GM19395 (cell line): ENCODE measurements around the gene RIN3.

Source experiments
- ATAC-seq: cut with Tn5 transposase; IDR thresholded peaks from one replicate; pipeline ENCODE4 v1.9.1; 2021; ENCODE audit warnings: mild to moderate bottlenecking, moderate library complexity; ENCODE audit not compliant: unreplicated experiment

Gene RIN3

GRCh38 chr14:92553438-92553837, 39.9 kb downstream of the RIN3 start:
- ATAC-seq, result no peak

- no peak for ATAC-seq
Observed at GRCh38 chr14:92555465-92556111, 42.0 kb downstream of the RIN3 start.

GRCh38 chr14:92556255-92556741, 42.7 kb downstream of the RIN3 start:
- ATAC-seq, result no peak

GRCh38 chr14:92556863-92557543, 43.4 kb downstream of the RIN3 start:
- ATAC-seq, result no peak

- no peak for ATAC-seq
Observed at GRCh38 chr14:92557544-92557912, 43.9 kb downstream of the RIN3 start.

- no peak for ATAC-seq
Observed at GRCh38 chr14:92558319-92558718, 44.7 kb downstream of the RIN3 start.

GRCh38 chr14:92559486-92559885, 45.9 kb downstream of the RIN3 start:
- ATAC-seq, result no peak

- ATAC-seq, result no peak
Observed at GRCh38 chr14:92560106-92560865, 46.7 kb downstream of the RIN3 start.

- ATAC-seq, result no peak
Observed at GRCh38 chr14:92561906-92562479, 48.4 kb downstream of the RIN3 start.

GRCh38 chr14:92563359-92563758, 49.8 kb downstream of the RIN3 start:
- peak; percentile 94 for ATAC-seq

- ATAC-seq, result no peak
Observed at GRCh38 chr14:92563765-92564285, 50.2 kb downstream of the RIN3 start.

- ATAC-seq, result no peak
Observed at GRCh38 chr14:92564344-92565039, 50.9 kb downstream of the RIN3 start.

- ATAC-seq, result no peak
Observed at GRCh38 chr14:92565040-92565717, 51.6 kb downstream of the RIN3 start.

- ATAC-seq, result no peak
Observed at GRCh38 chr14:92565718-92566115, 52.1 kb downstream of the RIN3 start.

GRCh38 chr14:92567173-92567725, 53.7 kb downstream of the RIN3 start:
- ATAC-seq, result no peak

- peak; percentile 87 for ATAC-seq
Observed at GRCh38 chr14:92568621-92569479, 55.3 kb downstream of the RIN3 start.

- ATAC-seq, result no peak
Observed at GRCh38 chr14:92570674-92571262, 57.2 kb downstream of the RIN3 start.

- ATAC-seq, result no peak
Observed at GRCh38 chr14:92572050-92572449, 58.5 kb downstream of the RIN3 start.
